ENCODE data around the gene SRA1. TPM values are rescaled to one million over a fixed set of nuclear protein-coding genes. Genes with fewer than 3 reads are reported as not detected.
A peak's percentile ranks its signal among the peaks of the same experiment; 100 is the strongest.

SRA1 gene
- total and polyA plus RNA-seq, 9 of the 15 experiments (the other 6 are each of a cell fraction or from before 2014, with no cell fraction given): 24.1 to 47.4 (median 41.3) TPM

GRCh38 chr5:140564196-140565023 lies 7.1 kb upstream of the SRA1 start, which contains the start of the genes APBB3 and SLC35A4 (continued):
- TF ChIP-seq ARID3B (CRISPR knock-in tag; IDR thresholded peaks at IDR 0.05; ENCODE audit: borderline replicate concordance): no peak
- TF ChIP-seq THRAP3 (IDR thresholded peaks at IDR 0.05; ENCODE audit: borderline replicate concordance): no peak
- no peak for TF ChIP-seq CREB5 (CRISPR knock-in tag; IDR thresholded peaks at IDR 0.05)
- no peak for TF ChIP-seq NCOA4 (IDR thresholded peaks at IDR 0.05; ENCODE audit: partially characterized antibody)
- TF ChIP-seq BDP1 (IDR thresholded peaks at IDR 0.05; ENCODE audit: insufficient read depth, insufficient read length): no peak
- peak; percentile 91; the same call in 1 of the 2 replicates for TF ChIP-seq ZC3H4 (CRISPR knock-in tag; IDR thresholded peaks at IDR 0.05; ENCODE audit: borderline replicate concordance)
- TF ChIP-seq NR4A1 (CRISPR knock-in tag; IDR thresholded peaks at IDR 0.05): no peak
- no peak for TF ChIP-seq NR4A1 (tag; IDR thresholded peaks at IDR 0.05)
- TF ChIP-seq RERE (CRISPR knock-in tag; IDR thresholded peaks at IDR 0.05; ENCODE audit: borderline replicate concordance): no peak
- peak; percentile 20; the same call in 1 of the 2 replicates for TF ChIP-seq CEBPB (tag; IDR thresholded peaks at IDR 0.05)
- peak; percentile 25; the same call in 1 of the 2 replicates for TF ChIP-seq ELF4 (CRISPR knock-in tag; IDR thresholded peaks at IDR 0.05)
- no peak for TF ChIP-seq ZBTB9 (CRISPR knock-in tag; IDR thresholded peaks at IDR 0.05)
- no peak for TF ChIP-seq SNIP1 (IDR thresholded peaks at IDR 0.05; ENCODE audit: low read depth)
- TF ChIP-seq ETV6 (IDR thresholded peaks at IDR 0.05; ENCODE audit: borderline replicate concordance in 1 of 2, low read depth in 2 of 2, low read length in 1 of 2): peak in 1 of 2 experiments; percentile 46; a peak in 1 of 4 replicates
- TF ChIP-seq ETV6 (CRISPR knock-in tag; IDR thresholded peaks at IDR 0.05; ENCODE audit: borderline replicate concordance): no peak
- no peak for TF ChIP-seq ZNF586 (CRISPR knock-in tag; conservative IDR thresholded peaks at IDR 0.05)
- no peak for TF ChIP-seq SRSF7 (optimal IDR thresholded peaks at IDR 0.05; ENCODE audit: low read depth, low read length)
- TF ChIP-seq GABPA (tag; conservative IDR thresholded peaks at IDR 0.05; ENCODE audit: low read depth): peak; percentile 93
